GM06990 (cell line): ENCODE data around the gene RAB38.

ENCODE experiments used
- DNase-seq: peaks from one replicate; pipeline ENCODE4 v3.0.0-alpha.2; 2011; ENCODE audit not compliant: insufficient read length; ENCODE audit errors: extremely low read depth
- H3K27me3 ChIP-seq: replicated peaks from 2 replicates; pipeline ENCODE4 v1.6.0; 2011; ENCODE audit warnings: low read length; ENCODE audit not compliant: control insufficient read depth, insufficient read depth
- H3K36me3 ChIP-seq: 2 replicates; pipeline ENCODE4 v1.5.1; 2011; ENCODE audit warnings: low read length; ENCODE audit not compliant: control insufficient read depth, insufficient read depth
- H3K4me3 ChIP-seq: replicated peaks from 2 replicates; pipeline ENCODE4 v1.5.1; 2011; ENCODE audit warnings: low read depth, mild to moderate bottlenecking, control low read depth, low read length
- CTCF ChIP-seq: IDR thresholded peaks from 2 replicates; pipeline ENCODE4 v1.5.1; 2011; ENCODE audit warnings: low read length, control low read depth, mild to moderate bottlenecking, inconsistent platforms; ENCODE audit not compliant: insufficient read depth, poor library complexity, severe bottlenecking

Gene RAB38

GRCh38 chr11:88174709-88175568, at the start of gene RAB38:
RAB38 (minus strand) TSS chr11:88175443; CDS start chr11:88175384, 59 bp downstream.
- DNase-seq = peak; percentile 40
- no peak for TF ChIP-seq CTCF
- H3K36me3 ChIP-seq = no peaks in the 10 kb centered on the region
- peak within 1 kb of the TSS; percentile 61 for H3K4me3 ChIP-seq
- H3K27me3 ChIP-seq = no peaks in the 10 kb centered on the region

- Histone ChIP-seq H3K36me3 (no peaks in the 10 kb centered on the region), H3K4me3 (no peak overlapping the region), H3K27me3 (no peaks in the 10 kb centered on the region)
- DNase-seq = no peak
- TF ChIP-seq CTCF = no peak
Observed at GRCh38 chr11:88213406-88213805, 38.2 kb upstream of the RAB38 start.

GRCh38 chr11:88212300-88212699, 37.1 kb upstream of the RAB38 start:
- DNase-seq = no peak
- Histone ChIP-seq H3K36me3 (no peaks in the 10 kb centered on the region), H3K27me3 (no peaks in the 10 kb centered on the region), H3K4me3 (no peak overlapping the region)
- TF ChIP-seq CTCF = no peak

GRCh38 chr11:88208745-88209144, 33.5 kb upstream of the RAB38 start:
- Histone ChIP-seq H3K4me3 (no peak overlapping the region), H3K36me3 (no peaks in the 10 kb centered on the region), H3K27me3 (no peaks in the 10 kb centered on the region)
- DNase-seq = no peak
- TF ChIP-seq CTCF = no peak

- H3K27me3 ChIP-seq = no peaks in the 10 kb centered on the region
- H3K36me3 ChIP-seq = no peaks in the 10 kb centered on the region
- no peak for TF ChIP-seq CTCF
- no peak for DNase-seq
- no peak overlapping the region for H3K4me3 ChIP-seq
Observed at GRCh38 chr11:88206751-88207150, 31.5 kb upstream of the RAB38 start.
